ENCODE results near the gene LDHD. TPM values are rescaled to one million over a fixed set of nuclear protein-coding genes. Genes with fewer than 3 reads are reported as not detected.
A peak's percentile ranks its signal among the peaks of the same experiment; 100 is the strongest.

The LDHD gene
- total and polyA plus RNA-seq, 2 of the 13 experiments (the other 11 are each of a cell fraction or from before 2014, with no cell fraction given), result 9.1 to 9.8 TPM

DNA sequence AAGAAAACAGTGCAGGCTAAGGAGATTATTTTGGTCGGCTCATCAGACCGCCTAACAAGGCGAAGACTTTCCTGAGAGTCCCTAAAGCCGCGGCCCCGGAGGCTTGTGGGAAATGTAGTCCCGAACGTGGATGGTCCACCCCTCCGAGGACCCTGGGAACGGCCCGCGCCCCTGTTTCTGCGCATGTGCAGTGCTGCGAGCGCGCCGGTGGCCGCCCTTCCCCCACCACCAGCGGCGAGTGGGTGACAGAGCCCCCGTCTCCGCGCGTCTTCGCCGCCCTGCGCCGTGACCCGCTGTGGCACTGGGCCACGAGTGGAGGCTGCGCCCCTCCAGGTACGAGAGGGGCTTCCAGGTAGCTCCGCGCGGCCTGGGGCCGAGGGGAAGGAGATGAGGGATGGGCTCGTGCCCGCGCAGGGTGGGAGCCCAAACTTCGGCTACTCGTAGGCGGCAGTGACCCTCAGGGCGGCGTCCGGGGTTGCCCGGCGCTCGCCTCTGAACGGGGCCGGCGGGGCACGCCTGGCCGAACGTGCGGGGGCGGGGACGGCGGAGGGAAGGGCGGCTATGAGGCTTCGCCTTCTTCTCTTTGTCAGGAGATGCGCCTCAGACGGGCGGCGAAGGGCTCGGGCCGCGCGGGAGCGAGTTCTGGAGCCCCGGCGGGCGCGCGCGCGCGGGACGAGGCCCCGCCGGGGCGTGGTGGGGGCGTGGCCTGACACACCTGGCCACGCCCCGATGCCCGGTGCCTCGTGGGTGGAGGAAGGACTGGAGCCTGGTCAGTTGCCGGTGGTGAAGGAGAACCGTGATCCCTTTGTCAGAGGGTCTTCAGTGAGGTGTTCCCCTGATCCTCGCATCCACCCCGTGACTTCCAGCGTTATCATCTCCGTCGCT lies 32.0 kb upstream of the LDHD start, which contains the start of gene ZFP1 (continued):
- TF ChIP-seq, protein P1, sequence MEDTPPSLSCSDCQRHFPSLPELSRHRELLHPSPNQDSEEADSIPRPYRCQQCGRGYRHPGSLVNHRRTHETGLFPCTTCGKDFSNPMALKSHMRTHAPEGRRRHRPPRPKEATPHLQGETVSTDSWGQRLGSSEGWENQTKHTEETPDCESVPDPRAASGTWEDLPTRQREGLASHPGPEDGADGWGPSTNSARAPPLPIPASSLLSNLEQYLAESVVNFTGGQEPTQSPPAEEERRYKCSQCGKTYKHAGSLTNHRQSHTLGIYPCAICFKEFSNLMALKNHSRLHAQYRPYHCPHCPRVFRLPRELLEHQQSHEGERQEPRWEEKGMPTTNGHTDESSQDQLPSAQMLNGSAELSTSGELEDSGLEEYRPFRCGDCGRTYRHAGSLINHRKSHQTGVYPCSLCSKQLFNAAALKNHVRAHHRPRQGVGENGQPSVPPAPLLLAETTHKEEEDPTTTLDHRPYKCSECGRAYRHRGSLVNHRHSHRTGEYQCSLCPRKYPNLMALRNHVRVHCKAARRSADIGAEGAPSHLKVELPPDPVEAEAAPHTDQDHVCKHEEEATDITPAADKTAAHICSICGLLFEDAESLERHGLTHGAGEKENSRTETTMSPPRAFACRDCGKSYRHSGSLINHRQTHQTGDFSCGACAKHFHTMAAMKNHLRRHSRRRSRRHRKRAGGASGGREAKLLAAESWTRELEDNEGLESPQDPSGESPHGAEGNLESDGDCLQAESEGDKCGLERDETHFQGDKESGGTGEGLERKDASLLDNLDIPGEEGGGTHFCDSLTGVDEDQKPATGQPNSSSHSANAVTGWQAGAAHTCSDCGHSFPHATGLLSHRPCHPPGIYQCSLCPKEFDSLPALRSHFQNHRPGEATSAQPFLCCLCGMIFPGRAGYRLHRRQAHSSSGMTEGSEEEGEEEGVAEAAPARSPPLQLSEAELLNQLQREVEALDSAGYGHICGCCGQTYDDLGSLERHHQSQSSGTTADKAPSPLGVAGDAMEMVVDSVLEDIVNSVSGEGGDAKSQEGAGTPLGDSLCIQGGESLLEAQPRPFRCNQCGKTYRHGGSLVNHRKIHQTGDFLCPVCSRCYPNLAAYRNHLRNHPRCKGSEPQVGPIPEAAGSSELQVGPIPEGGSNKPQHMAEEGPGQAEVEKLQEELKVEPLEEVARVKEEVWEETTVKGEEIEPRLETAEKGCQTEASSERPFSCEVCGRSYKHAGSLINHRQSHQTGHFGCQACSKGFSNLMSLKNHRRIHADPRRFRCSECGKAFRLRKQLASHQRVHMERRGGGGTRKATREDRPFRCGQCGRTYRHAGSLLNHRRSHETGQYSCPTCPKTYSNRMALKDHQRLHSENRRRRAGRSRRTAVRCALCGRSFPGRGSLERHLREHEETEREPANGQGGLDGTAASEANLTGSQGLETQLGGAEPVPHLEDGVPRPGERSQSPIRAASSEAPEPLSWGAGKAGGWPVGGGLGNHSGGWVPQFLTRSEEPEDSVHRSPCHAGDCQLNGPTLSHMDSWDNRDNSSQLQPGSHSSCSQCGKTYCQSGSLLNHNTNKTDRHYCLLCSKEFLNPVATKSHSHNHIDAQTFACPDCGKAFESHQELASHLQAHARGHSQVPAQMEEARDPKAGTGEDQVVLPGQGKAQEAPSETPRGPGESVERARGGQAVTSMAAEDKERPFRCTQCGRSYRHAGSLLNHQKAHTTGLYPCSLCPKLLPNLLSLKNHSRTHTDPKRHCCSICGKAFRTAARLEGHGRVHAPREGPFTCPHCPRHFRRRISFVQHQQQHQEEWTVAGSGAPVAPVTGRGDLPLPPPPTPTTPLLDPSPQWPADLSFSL (CRISPR knock-in tag; IDR thresholded peaks at IDR 0.05), result no peak
- TF ChIP-seq ZBTB1 (CRISPR knock-in tag; IDR thresholded peaks at IDR 0.05; ENCODE audit: borderline replicate concordance) (no peak), ZNF232 (CRISPR knock-in tag; IDR thresholded peaks at IDR 0.05; ENCODE audit: borderline replicate concordance) (peak; percentile 84; the same call in 1 of the 2 replicates), HNRNPL (IDR thresholded peaks at IDR 0.05; ENCODE audit: low read depth, low read length) (no peak), SP1 (IDR thresholded peaks at IDR 0.05) (no peak), SP1 (CRISPR knock-in tag; IDR thresholded peaks at IDR 0.05) (peak; percentile 61)
- TF ChIP-seq, protein P2, sequence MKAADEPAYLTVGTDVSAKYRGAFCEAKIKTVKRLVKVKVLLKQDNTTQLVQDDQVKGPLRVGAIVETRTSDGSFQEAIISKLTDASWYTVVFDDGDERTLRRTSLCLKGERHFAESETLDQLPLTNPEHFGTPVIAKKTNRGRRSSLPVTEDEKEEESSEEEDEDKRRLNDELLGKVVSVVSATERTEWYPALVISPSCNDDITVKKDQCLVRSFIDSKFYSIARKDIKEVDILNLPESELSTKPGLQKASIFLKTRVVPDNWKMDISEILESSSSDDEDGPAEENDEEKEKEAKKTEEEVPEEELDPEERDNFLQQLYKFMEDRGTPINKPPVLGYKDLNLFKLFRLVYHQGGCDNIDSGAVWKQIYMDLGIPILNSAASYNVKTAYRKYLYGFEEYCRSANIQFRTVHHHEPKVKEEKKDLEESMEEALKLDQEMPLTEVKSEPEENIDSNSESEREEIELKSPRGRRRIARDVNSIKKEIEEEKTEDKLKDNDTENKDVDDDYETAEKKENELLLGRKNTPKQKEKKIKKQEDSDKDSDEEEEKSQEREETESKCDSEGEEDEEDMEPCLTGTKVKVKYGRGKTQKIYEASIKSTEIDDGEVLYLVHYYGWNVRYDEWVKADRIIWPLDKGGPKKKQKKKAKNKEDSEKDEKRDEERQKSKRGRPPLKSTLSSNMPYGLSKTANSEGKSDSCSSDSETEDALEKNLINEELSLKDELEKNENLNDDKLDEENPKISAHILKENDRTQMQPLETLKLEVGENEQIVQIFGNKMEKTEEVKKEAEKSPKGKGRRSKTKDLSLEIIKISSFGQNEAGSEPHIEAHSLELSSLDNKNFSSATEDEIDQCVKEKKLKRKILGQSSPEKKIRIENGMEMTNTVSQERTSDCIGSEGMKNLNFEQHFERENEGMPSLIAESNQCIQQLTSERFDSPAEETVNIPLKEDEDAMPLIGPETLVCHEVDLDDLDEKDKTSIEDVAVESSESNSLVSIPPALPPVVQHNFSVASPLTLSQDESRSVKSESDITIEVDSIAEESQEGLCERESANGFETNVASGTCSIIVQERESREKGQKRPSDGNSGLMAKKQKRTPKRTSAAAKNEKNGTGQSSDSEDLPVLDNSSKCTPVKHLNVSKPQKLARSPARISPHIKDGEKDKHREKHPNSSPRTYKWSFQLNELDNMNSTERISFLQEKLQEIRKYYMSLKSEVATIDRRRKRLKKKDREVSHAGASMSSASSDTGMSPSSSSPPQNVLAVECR (CRISPR knock-in tag; IDR thresholded peaks at IDR 0.05; ENCODE audit: borderline replicate concordance), result peak; percentile 97
- TF ChIP-seq, protein P3, sequence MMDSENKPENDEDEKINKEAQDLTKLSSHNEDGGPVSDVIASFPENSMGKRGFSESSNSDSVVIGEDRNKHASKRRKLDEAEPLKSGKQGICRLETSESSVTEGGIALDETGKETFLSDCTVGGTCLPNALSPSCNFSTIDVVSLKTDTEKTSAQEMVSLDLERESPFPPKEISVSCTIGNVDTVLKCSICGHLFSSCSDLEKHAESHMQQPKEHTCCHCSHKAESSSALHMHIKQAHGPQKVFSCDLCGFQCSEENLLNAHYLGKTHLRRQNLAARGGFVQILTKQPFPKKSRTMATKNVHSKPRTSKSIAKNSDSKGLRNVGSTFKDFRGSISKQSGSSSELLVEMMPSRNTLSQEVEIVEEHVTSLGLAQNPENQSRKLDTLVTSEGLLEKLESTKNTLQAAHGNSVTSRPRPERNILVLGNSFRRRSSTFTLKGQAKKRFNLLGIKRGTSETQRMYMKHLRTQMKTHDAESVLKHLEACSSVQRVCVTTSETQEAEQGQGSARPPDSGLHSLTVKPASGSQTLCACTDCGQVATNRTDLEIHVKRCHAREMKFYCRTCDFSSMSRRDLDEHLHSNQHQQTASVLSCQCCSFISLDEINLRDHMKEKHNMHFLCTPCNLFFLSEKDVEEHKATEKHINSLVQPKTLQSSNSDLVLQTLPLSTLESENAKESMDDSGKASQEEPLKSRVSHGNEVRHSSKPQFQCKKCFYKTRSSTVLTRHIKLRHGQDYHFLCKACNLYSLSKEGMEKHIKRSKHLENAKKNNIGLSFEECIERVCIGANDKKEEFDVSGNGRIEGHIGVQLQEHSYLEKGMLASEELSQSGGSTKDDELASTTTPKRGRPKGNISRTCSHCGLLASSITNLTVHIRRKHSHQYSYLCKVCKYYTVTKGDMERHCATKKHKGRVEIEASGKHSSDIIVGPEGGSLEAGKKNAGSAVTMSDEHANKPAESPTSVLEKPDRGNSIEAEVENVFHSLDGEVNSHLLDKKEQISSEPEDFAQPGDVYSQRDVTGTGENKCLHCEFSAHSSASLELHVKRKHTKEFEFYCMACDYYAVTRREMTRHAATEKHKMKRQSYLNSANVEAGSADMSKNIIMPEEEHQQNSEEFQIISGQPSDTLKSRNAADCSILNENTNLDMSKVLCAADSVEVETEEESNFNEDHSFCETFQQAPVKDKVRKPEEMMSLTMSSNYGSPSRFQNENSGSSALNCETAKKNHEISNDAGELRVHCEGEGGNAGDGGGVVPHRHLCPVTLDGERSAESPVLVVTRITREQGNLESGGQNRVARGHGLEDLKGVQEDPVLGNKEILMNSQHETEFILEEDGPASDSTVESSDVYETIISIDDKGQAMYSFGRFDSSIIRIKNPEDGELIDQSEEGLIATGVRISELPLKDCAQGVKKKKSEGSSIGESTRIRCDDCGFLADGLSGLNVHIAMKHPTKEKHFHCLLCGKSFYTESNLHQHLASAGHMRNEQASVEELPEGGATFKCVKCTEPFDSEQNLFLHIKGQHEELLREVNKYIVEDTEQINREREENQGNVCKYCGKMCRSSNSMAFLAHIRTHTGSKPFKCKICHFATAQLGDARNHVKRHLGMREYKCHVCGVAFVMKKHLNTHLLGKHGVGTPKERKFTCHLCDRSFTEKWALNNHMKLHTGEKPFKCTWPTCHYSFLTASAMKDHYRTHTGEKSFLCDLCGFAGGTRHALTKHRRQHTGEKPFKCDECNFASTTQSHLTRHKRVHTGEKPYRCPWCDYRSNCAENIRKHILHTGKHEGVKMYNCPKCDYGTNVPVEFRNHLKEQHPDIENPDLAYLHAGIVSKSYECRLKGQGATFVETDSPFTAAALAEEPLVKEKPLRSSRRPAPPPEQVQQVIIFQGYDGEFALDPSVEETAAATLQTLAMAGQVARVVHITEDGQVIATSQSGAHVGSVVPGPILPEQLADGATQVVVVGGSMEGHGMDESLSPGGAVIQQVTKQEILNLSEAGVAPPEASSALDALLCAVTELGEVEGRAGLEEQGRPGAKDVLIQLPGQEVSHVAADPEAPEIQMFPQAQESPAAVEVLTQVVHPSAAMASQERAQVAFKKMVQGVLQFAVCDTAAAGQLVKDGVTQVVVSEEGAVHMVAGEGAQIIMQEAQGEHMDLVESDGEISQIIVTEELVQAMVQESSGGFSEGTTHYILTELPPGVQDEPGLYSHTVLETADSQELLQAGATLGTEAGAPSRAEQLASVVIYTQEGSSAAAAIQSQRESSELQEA (CRISPR knock-in tag; IDR thresholded peaks at IDR 0.05; ENCODE audit: not compliant biosample characterization), result peak; percentile 93
